Neural crest cell (in vitro differentiated cells): Measurements from ENCODE around the gene GPER1. TPM values are rescaled to one million over a fixed set of nuclear protein-coding genes. Genes with fewer than 3 reads are reported as not detected.

Source experiments
- DNase-seq: peaks from one replicate; pipeline ENCODE4 v3.0.0; 2021; ENCODE audit warnings: low read depth, mixed read lengths, low spot score
- H3K27ac Mint-ChIP-seq: one replicate; pipeline ENCODE4 v1.8.0; 2021; ENCODE audit warnings: mild to moderate bottlenecking, mixed read lengths; ENCODE audit not compliant: unreplicated experiment
- H3K27me3 Mint-ChIP-seq: 2 replicates; pipeline ENCODE4 v1.8.0; 2021; ENCODE audit warnings: low read depth, mild to moderate bottlenecking, mixed read lengths
- H3K36me3 Mint-ChIP-seq: 2 replicates; pipeline ENCODE4 v1.8.0; 2021; ENCODE audit warnings: low read depth, mild to moderate bottlenecking, mixed read lengths
- H3K4me1 Mint-ChIP-seq: 2 replicates; pipeline ENCODE4 v1.8.0; 2021; ENCODE audit warnings: mixed read lengths
- H3K4me3 Mint-ChIP-seq: one replicate; pipeline ENCODE4 v1.8.0; 2021; ENCODE audit warnings: mild to moderate bottlenecking, mixed read lengths
- H3K9me3 Mint-ChIP-seq: 2 replicates; pipeline ENCODE4 v1.8.0; 2021; ENCODE audit warnings: mixed read lengths
- CTCF ChIP-seq: fragments of 200-600 bp; sonication (generic); conservative IDR thresholded peaks from 2 replicates; pipeline ENCODE4 v1.5.0; 2021; ENCODE audit warnings: antibody characterized with exemption, mild to moderate bottlenecking
- total RNA-seq: library from RNA; stranded (reverse); gene quantifications from 2 replicates; pipeline ENCODE4 v1.2.1, GENCODE V29; 2021

Gene GPER1
- total RNA-seq, 1 donor from 2014 or later: 0.91 TPM

DNA sequence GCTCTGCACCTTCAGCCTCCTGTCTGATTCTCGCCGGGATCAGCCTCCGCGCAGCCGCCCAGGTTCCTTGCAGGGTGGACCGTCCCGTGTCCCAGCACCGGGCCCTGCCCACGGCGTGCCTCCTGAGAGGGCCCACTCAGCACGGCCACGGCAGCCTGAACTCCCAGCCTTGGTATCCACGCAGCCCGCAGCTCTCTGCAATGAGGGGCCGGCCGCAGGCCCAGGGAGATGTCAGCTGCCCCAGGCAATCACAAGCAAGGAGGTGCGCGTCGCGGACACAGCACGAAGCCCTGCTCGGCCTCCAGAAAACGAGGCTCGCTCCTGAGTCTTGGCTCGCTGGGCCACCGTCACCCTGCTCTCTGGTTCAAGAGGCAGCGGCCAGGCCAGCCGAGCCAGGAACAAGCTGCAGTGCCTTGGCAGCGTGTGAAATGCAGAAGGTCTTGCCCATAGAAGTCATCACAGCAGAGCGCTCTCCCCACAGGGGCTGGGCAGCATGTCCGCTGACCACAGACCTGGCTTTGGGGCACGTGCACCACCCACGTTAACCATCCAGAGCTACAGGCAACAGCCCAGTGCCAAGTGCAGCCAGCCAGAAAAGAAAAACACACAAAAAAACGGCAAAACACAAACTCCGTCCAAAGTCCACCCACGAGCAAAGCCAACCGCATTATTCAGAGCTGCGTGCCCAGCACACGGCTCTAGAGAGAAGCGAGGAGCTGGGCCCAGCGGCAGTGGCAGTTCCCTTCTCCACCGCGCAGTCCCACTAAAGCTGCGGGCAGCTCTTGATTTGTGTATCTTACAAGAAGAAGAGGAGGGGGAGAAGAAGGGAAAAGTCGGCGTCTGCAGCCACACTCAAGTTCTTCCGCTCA, 13.9 kb downstream of the GPER1 start:
- peaks cover 14% of the 10 kb centered on the region for H3K4me1 Mint-ChIP-seq
- H3K36me3 Mint-ChIP-seq: peaks cover 9% of the 10 kb centered on the region
- no peak for DNase-seq
- no peak overlapping the region for H3K4me3 Mint-ChIP-seq
- no peaks in the 10 kb centered on the region for H3K9me3 Mint-ChIP-seq
- peak overlapping the region; percentile 35 for H3K27ac Mint-ChIP-seq
- no peaks in the 10 kb centered on the region for H3K27me3 Mint-ChIP-seq
- TF ChIP-seq CTCF: no peak

GRCh38 chr7:1103009-1103788, 15.3 kb downstream of the GPER1 start:
- H3K27me3 Mint-ChIP-seq: no peaks in the 10 kb centered on the region
- no peak for TF ChIP-seq CTCF
- DNase-seq: no peak
- H3K4me1 Mint-ChIP-seq: peaks cover 11% of the 10 kb centered on the region
- no peak overlapping the region for H3K4me3 Mint-ChIP-seq
- H3K9me3 Mint-ChIP-seq: no peaks in the 10 kb centered on the region
- H3K36me3 Mint-ChIP-seq: peaks cover 2% of the 10 kb centered on the region
- no peak overlapping the region for H3K27ac Mint-ChIP-seq

- Mint-ChIP-seq H3K4me1 (peaks cover 11% of the 10 kb centered on the region), H3K36me3 (no peaks in the 10 kb centered on the region), H3K4me3 (no peak overlapping the region), H3K27me3 (no peaks in the 10 kb centered on the region), H3K27ac (no peak overlapping the region), H3K9me3 (no peaks in the 10 kb centered on the region)
- DNase-seq: no peak
- TF ChIP-seq CTCF: no peak
Measured at GRCh38 chr7:1103789-1104515, 16.0 kb downstream of the GPER1 start.

GRCh38 chr7:1104516-1105179, 16.7 kb downstream of the GPER1 start:
- Mint-ChIP-seq H3K36me3 (no peaks in the 10 kb centered on the region), H3K9me3 (no peaks in the 10 kb centered on the region), H3K27me3 (no peaks in the 10 kb centered on the region), H3K4me1 (peaks cover 11% of the 10 kb centered on the region), H3K27ac (no peak overlapping the region), H3K4me3 (no peak overlapping the region)
- DNase-seq: no peak
- no peak for TF ChIP-seq CTCF

GRCh38 chr7:1105189-1105588, 17.3 kb downstream of the GPER1 start:
- no peak overlapping the region for H3K4me3 Mint-ChIP-seq
- no peak for TF ChIP-seq CTCF
- no peak overlapping the region for H3K27ac Mint-ChIP-seq
- no peak for DNase-seq
- H3K36me3 Mint-ChIP-seq: no peaks in the 10 kb centered on the region
- peaks cover 11% of the 10 kb centered on the region for H3K4me1 Mint-ChIP-seq
- H3K27me3 Mint-ChIP-seq: no peaks in the 10 kb centered on the region
- no peaks in the 10 kb centered on the region for H3K9me3 Mint-ChIP-seq
